ENCODE measurements around the gene TTLL11. TPM values are rescaled to one million over a fixed set of nuclear protein-coding genes. Genes with fewer than 3 reads are reported as not detected.

Gene TTLL11
- total and polyA plus RNA-seq, 8 donors, result 3.4 to 7.5 (median 5.5) TPM

- intact Hi-C loops (cut with DNase I), result no loop called here
- no peak overlapping the region for H3K4me3 ChIP-seq
- DNase-seq (no peak), FAIRE-seq (no peak), ATAC-seq (peak in 1 of 4 donors; percentile 44)
- H3K9me3 ChIP-seq, result no peaks in the 10 kb centered on the region
- H3K27ac ChIP-seq, result peak overlapping the region in 2 of 4 donors; percentile 55 to 83
- no peaks in the 10 kb centered on the region for H3K36me3 ChIP-seq
- peaks cover 0 to 11% (median 0%) of the 10 kb centered on the region in 3 donors for H3K4me1 ChIP-seq
- no peak for TF ChIP-seq CTCF (IDR thresholded peaks at IDR 0.05)
- H3K27me3 ChIP-seq, result no peaks in the 10 kb centered on the region
- 76 to 80% methylated on average over 1 of the region's 1 CpG for WGBS, 2 donors
Measured at GRCh38 chr9:121976751-121977150, 116.4 kb downstream of the TTLL11 start.

- intact Hi-C loops (cut with DNase I), result no loop called here
- Histone ChIP-seq H3K4me3 (no peak overlapping the region), H3K27ac (peak overlapping the region; percentile 9 to 83 (median 64)), H3K36me3 (no peaks in the 10 kb centered on the region), H3K27me3 (no peaks in the 10 kb centered on the region), H3K9me3 (no peaks in the 10 kb centered on the region), H3K4me1 (peaks cover 0 to 11% (median 0%) of the 10 kb centered on the region in 3 donors)
- ATAC-seq (peak; percentile 72 to 95 (median 88)), FAIRE-seq (no peak), DNase-seq (peak in 3 of 6 donors; percentile 66 to 68 (median 67))
- WGBS, 2 donors, result 23 to 28% methylated on average over 6 of the region's 6 CpGs
- TF ChIP-seq CTCF (IDR thresholded peaks at IDR 0.05), result no peak
Measured at GRCh38 chr9:121975801-121976277, 117.3 kb downstream of the TTLL11 start.

- FAIRE-seq (no peak), DNase-seq (no peak)
- H3K27ac ChIP-seq, result peak overlapping the region in 1 of 4 donors; percentile 82
Measured at GRCh38 chr9:121974421-121974820, 118.7 kb downstream of the TTLL11 start.

GRCh38 chr9:121972501-121972981, 120.6 kb downstream of the TTLL11 start:
- H3K27me3 ChIP-seq, result no peaks in the 10 kb centered on the region
- H3K36me3 ChIP-seq, result no peaks in the 10 kb centered on the region
- H3K4me3 ChIP-seq, result no peak overlapping the region
- peak overlapping the region in 3 of 4 donors; percentile 6 to 67 (median 53) for H3K27ac ChIP-seq
- FAIRE-seq (no peak), ATAC-seq (peak; percentile 80 to 86 (median 84)), DNase-seq (peak; percentile 78 to 85 (median 83))
- H3K4me1 ChIP-seq, result peaks cover 0 to 11% (median 0%) of the 10 kb centered on the region in 3 donors
- H3K9me3 ChIP-seq, result no peaks in the 10 kb centered on the region
- WGBS, 2 donors, result 50 to 55% methylated on average over 7 of the region's 7 CpGs
- TF ChIP-seq CTCF (IDR thresholded peaks at IDR 0.05), result no peak
- intact Hi-C loops (cut with DNase I), result no loop called here

More at GRCh38 chr9:121974421-121974820, 118.7 kb downstream of the TTLL11 start:
- Histone ChIP-seq H3K4me1 (peaks cover 0 to 11% (median 0%) of the 10 kb centered on the region in 3 donors), H3K9me3 (no peaks in the 10 kb centered on the region), H3K36me3 (no peaks in the 10 kb centered on the region), H3K4me3 (no peak overlapping the region), H3K27me3 (no peaks in the 10 kb centered on the region)
- ATAC-seq, result no peak
- intact Hi-C loops (cut with DNase I), result no loop called here
- TF ChIP-seq CTCF (IDR thresholded peaks at IDR 0.05), result no peak

- H3K9me3 ChIP-seq, result no peaks in the 10 kb centered on the region
- H3K27me3 ChIP-seq, result no peaks in the 10 kb centered on the region
- H3K4me3 ChIP-seq, result no peak overlapping the region
- no peak for ATAC-seq
- DNase-seq, result no peak
- 95 to 97% methylated on average over 8 of the region's 8 CpGs for WGBS, 2 donors
- intact Hi-C loops (cut with DNase I), result no loop called here
- no peak overlapping the region for H3K27ac ChIP-seq
- no peak for TF ChIP-seq CTCF (IDR thresholded peaks at IDR 0.05)
- no peak for FAIRE-seq
- H3K4me1 ChIP-seq, result peaks cover 0 to 2% (median 0%) of the 10 kb centered on the region in 3 donors
- no peaks in the 10 kb centered on the region for H3K36me3 ChIP-seq
Measured at GRCh38 chr9:121968056-121968455, 125.1 kb downstream of the TTLL11 start.

Data from pancreas (tissue), 10 donors.